Transverse colon (tissue), 4 donors: ENCODE results near the gene SPATA19. TPM values are rescaled to one million over a fixed set of nuclear protein-coding genes. Genes with fewer than 3 reads are reported as not detected.
"Not testable (repeated sequence)": the region's sequence is repeated elsewhere in the genome, so short reads cannot be mapped to it uniquely, and the experiment has no call there.

Experiments
- DNase-seq: peaks from one replicate; pipeline ENCODE4 v3.0.0-alpha.2; 2019
- H3K27ac ChIP-seq, 4 donors: fragments of 200-600 bp; sonication (generic); 2 replicates each; pipeline ENCODE4 v1.5.1; 2016 to 2018; ENCODE audit warnings: inconsistent platforms in 4 of 4
- H3K27me3 ChIP-seq: fragments of 200-600 bp; sonication (generic); 2 replicates; pipeline ENCODE4 v1.5.1; 2017; ENCODE audit warnings: inconsistent platforms
- H3K36me3 ChIP-seq, 4 donors: fragments of 200-600 bp; sonication (generic); 2 replicates each; pipeline ENCODE4 v1.5.1; 2017 to 2019; ENCODE audit warnings: inconsistent platforms in 4 of 4
- H3K4me1 ChIP-seq, 4 donors: fragments of 200-600 bp; sonication (generic); 2 replicates each; pipeline ENCODE4 v1.5.1; 2017 to 2020; ENCODE audit warnings: inconsistent platforms in 4 of 4
- H3K4me3 ChIP-seq, 4 donors: fragments of 200-600 bp; sonication (generic); 1 replicate in 1 of 4; 2 replicates in 3 of 4; pipeline versions ENCODE4 v1.5.1 to v1.6.1; 2017 to 2019; ENCODE audit warnings: inconsistent platforms in 4 of 4
- H3K9me3 ChIP-seq, 2 donors: fragments of 200-600 bp; sonication (generic); 2 replicates each; pipeline ENCODE4 v1.5.1; 2017 to 2019; ENCODE audit warnings: inconsistent platforms in 2 of 2
- CTCF ChIP-seq, 5 experiments: fragments of 200-600 bp in 3 of 5; fragments of 450-650 bp in 2 of 5; sonication (generic) in 3 of 5; IDR thresholded peaks; 1 replicate in 2 of 5; 2 replicates in 3 of 5; pipeline ENCODE4 v1.5.1; 2016 to 2017; ENCODE audit warnings: antibody characterized with exemption in 5 of 5, inconsistent platforms in 3 of 5, mild to moderate bottlenecking in 2 of 5, moderate library complexity in 1 of 5
- EP300 ChIP-seq: sonication (generic); formaldehyde crosslinking; IDR thresholded peaks from one replicate; pipeline ENCODE4 v1.6.1; 2017; ENCODE audit warnings: antibody characterized with exemption, low read depth
- POLR2A ChIP-seq: fragments of 450-650 bp; IDR thresholded peaks from one replicate; pipeline ENCODE4 v1.6.1; 2016; ENCODE audit warnings: antibody characterized with exemption, mild to moderate bottlenecking, moderate library complexity
- POLR2AphosphoS5 ChIP-seq, 3 donors: sonication (generic); formaldehyde crosslinking; IDR thresholded peaks; one replicate each; pipeline ENCODE4 v1.6.1; 2016; ENCODE audit warnings: antibody characterized with exemption in 3 of 3
- whole genome bisulfite sequencing, 2 donors: methylation state at CpG; one replicate each; pipeline ENCODE4 v1.1.5; 2018; ENCODE audit warnings: low coverage in 1 of 2; 5-methylcytosine and 5-hydroxymethylcytosine counted together
- in situ Hi-C, 4 donors: fragments of 200-750 bp; cut with MboI; loops; one replicate each; pipeline versions ENCODE4 v1.15.0 to v1.15.1; 2017; ENCODE audit warnings: low sequenced_read_pairs in 3 of 4, low pct_ligation_motif_present in 1 of 4, low pct_unique_long_range_greater_than_20kb in 1 of 4
- intact Hi-C: fragments of 100-400 bp; cut with DNase I; formaldehyde crosslinking; loops from one replicate; pipeline ENCODE4 v1.15.1; 2023; ENCODE audit warnings: low total_unique reads
- total RNA-seq, 4 donors: library from RNA; depleted of rRNA; stranded (reverse); fragments of >200 nt; gene quantifications; one replicate each; pipeline ENCODE4 v1.1.0, GENCODE V29; 2016

Gene SPATA19
- total RNA-seq, 4 donors from 2014 or later: not detected

GRCh38 chr11:133864756-133865155 lies 19.4 kb upstream of the SPATA19 start:
- H3K27ac ChIP-seq: no peak overlapping the region
- H3K36me3 ChIP-seq: no peaks in the 10 kb centered on the region
- intact Hi-C loops: no loop called here
- DNase-seq: no peak
- H3K4me3 ChIP-seq: no peak overlapping the region
- no peaks in the 10 kb centered on the region for H3K4me1 ChIP-seq
- in situ Hi-C loops: no loop called here
- no peaks in the 10 kb centered on the region for H3K27me3 ChIP-seq
- WGBS, 2 donors: 95 to 100% methylated on average over 2 to 26 of the region's 26 CpGs
- H3K9me3 ChIP-seq: no peaks in the 10 kb centered on the region
- no peak for TF ChIP-seq POLR2A
- TF ChIP-seq CTCF (IDR thresholded peaks at IDR 0.05): no peak
- no peak for TF ChIP-seq EP300
- no peak for TF ChIP-seq POLR2AphosphoS5 (IDR thresholded peaks at IDR 0.05)

GRCh38 chr11:133860151-133860550 lies 14.8 kb upstream of the SPATA19 start:
- no peak for DNase-seq
- intact Hi-C loops: no loop called here
- WGBS, 2 donors: 72 to 75% methylated on average over 6 of the region's 6 CpGs

GRCh38 chr11:133854330-133854960 lies 9.1 kb upstream of the SPATA19 start:
- not testable (repeated sequence) for H3K36me3 ChIP-seq
- 0 to 57% methylated on average over 1 to 13 of the region's 13 CpGs for WGBS, 2 donors

More at GRCh38 chr11:133860151-133860550, 14.8 kb upstream of the SPATA19 start:
- in situ Hi-C loops: no loop called here
- H3K4me1 ChIP-seq: no peaks in the 10 kb centered on the region
- no peaks in the 10 kb centered on the region for H3K9me3 ChIP-seq
- H3K27ac ChIP-seq: no peak overlapping the region
- TF ChIP-seq EP300: no peak
- TF ChIP-seq POLR2A: no peak
- no peak for TF ChIP-seq CTCF (IDR thresholded peaks at IDR 0.05)
- no peak for TF ChIP-seq POLR2AphosphoS5 (IDR thresholded peaks at IDR 0.05)
- peaks cover 3% of the 10 kb centered on the region for H3K27me3 ChIP-seq
- no peaks in the 10 kb centered on the region for H3K36me3 ChIP-seq
- H3K4me3 ChIP-seq: no peak overlapping the region

GRCh38 chr11:133844217-133844616 lies 1.1 kb downstream of the SPATA19 start:
- WGBS, 2 donors: 67 to 75% methylated on average over 2 to 6 of the region's 6 CpGs
- in situ Hi-C loops: no loop called here
- H3K9me3 ChIP-seq: no peaks in the 10 kb centered on the region
- TF ChIP-seq CTCF (IDR thresholded peaks at IDR 0.05): no peak
- no peak for TF ChIP-seq EP300
- TF ChIP-seq POLR2A: no peak
- TF ChIP-seq POLR2AphosphoS5 (IDR thresholded peaks at IDR 0.05): no peak
- H3K36me3 ChIP-seq: no peaks in the 10 kb centered on the region
- no peak overlapping the region for H3K4me3 ChIP-seq
- intact Hi-C loops: no loop called here
- DNase-seq: no peak
- H3K4me1 ChIP-seq: no peaks in the 10 kb centered on the region
- no peak overlapping the region for H3K27ac ChIP-seq
- H3K27me3 ChIP-seq: no peaks in the 10 kb centered on the region

More at GRCh38 chr11:133854330-133854960, 9.1 kb upstream of the SPATA19 start:
- H3K9me3 ChIP-seq, intact Hi-C loops, DNase-seq, H3K27me3 ChIP-seq, H3K4me3 ChIP-seq, in situ Hi-C loops, H3K27ac ChIP-seq, H3K4me1 ChIP-seq: not testable (repeated sequence)
